ENCODE data around the gene ACAT2.

The ACAT2 gene

DNA sequence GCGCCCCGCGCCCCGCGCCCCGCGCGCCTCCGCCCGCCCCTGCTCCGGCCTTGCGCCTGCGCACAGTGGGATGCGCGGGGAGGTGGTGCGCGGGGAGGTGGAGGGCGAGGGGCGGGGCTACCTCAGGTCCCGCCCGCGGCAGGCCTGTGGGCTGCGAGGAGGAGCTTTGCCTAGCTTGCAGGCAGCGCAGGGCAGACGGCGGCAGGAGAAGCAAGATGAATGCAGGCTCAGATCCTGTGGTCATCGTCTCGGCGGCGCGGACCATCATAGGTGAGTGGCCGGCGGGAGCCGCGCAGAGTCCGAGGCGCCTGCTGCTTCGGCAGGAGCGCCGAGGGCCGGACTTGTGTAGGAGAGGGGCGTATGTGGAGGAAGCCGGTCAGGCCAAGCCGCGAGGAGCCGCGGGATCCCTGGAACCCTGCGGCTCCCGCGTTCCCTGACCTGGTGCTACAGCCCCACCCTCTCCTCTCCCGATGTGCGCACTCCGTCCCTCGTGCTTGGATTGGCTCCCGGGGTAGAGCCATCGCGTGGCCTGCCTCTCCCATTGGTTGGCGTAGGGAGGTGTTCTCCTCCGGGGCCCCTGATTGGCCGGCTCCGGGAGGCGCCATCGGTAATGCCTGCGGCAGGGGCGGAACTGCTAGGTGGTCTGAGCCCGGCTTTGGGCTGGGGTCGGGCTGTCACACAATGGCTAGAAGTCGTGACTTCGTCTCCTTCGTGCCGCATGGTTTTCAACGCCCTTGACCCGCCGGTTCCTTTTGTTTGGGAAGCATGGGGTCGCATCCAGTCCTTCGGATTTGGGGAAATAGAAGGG, at the start of gene ACAT2 (continued):
- TF ChIP-seq ZFP69B (tag by site-specific recombination; IDR thresholded peaks at IDR 0.05) (peak; percentile 80; the same call in 1 of the 2 replicates), ZNF830 (tag by site-specific recombination; IDR thresholded peaks at IDR 0.05; ENCODE audit: low read depth) (no peak), KLF1 (tag by site-specific recombination; IDR thresholded peaks at IDR 0.05) (peak; percentile 89), ZNF211 (tag by site-specific recombination; IDR thresholded peaks at IDR 0.05; ENCODE audit: low read depth) (no peak), ZNF549 (tag by site-specific recombination; IDR thresholded peaks at IDR 0.05) (no peak), PRDM1 (tag by site-specific recombination; IDR thresholded peaks at IDR 0.05) (no peak), ZNF266 (tag by site-specific recombination; IDR thresholded peaks at IDR 0.05; ENCODE audit: low read depth) (no peak), ZNF626 (tag by site-specific recombination; IDR thresholded peaks at IDR 0.05) (no peak), ZXDB (tag by site-specific recombination; IDR thresholded peaks at IDR 0.05) (peak; percentile 92), ZNF341 (tag by site-specific recombination; IDR thresholded peaks at IDR 0.05; ENCODE audit: low read depth) (peak; percentile 55), ZNF112 (tag by site-specific recombination; IDR thresholded peaks at IDR 0.05) (no peak), ZNF23 (tag by site-specific recombination; IDR thresholded peaks at IDR 0.05; ENCODE audit: borderline replicate concordance) (no peak), ZBTB8A (tag by site-specific recombination; IDR thresholded peaks at IDR 0.05) (peak; percentile 93), ZSCAN16 (tag by site-specific recombination; IDR thresholded peaks at IDR 0.05) (no peak), ZNF624 (tag by site-specific recombination; IDR thresholded peaks at IDR 0.05) (no peak), GLIS1 (tag by site-specific recombination; IDR thresholded peaks at IDR 0.05) (peak; percentile 63), ZNF48 (tag by site-specific recombination; IDR thresholded peaks at IDR 0.05) (no peak), TRIM28 (IDR thresholded peaks at IDR 0.05; ENCODE audit: borderline replicate concordance, low read length) (peak; percentile 22; the same call in 1 of the 2 replicates), ZNF560 (tag by site-specific recombination; IDR thresholded peaks at IDR 0.05; ENCODE audit: borderline replicate concordance) (no peak), ZBTB48 (tag by site-specific recombination; IDR thresholded peaks at IDR 0.05) (peak; percentile 99), ZNF184 (tag by site-specific recombination; IDR thresholded peaks at IDR 0.05) (peak; percentile 18; the same call in 1 of the 2 replicates), ZNF670 (tag by site-specific recombination; IDR thresholded peaks at IDR 0.05; ENCODE audit: low read depth) (no peak), ZNF248 (tag by site-specific recombination; IDR thresholded peaks at IDR 0.05) (no peak), KLF9 (tag by site-specific recombination; IDR thresholded peaks at IDR 0.05; ENCODE audit: low read depth) (peak; percentile 84), ZNF404 (tag by site-specific recombination; IDR thresholded peaks at IDR 0.05) (no peak), ZNF394 (tag by site-specific recombination; IDR thresholded peaks at IDR 0.05; ENCODE audit: borderline replicate concordance) (peak; percentile 79; the same call in 1 of the 2 replicates), SALL2 (tag by site-specific recombination; IDR thresholded peaks at IDR 0.05; ENCODE audit: borderline replicate concordance) (no peak), SCRT1 (tag by site-specific recombination; IDR thresholded peaks at IDR 0.05; ENCODE audit: borderline replicate concordance) (no peak), ZIC2 (tag by site-specific recombination; IDR thresholded peaks at IDR 0.05) (peak; percentile 62), ZNF776 (tag by site-specific recombination; IDR thresholded peaks at IDR 0.05; ENCODE audit: borderline replicate concordance) (no peak), ZNF571 (tag by site-specific recombination; IDR thresholded peaks at IDR 0.05) (no peak), ZFP41 (tag by site-specific recombination; IDR thresholded peaks at IDR 0.05; ENCODE audit: borderline replicate concordance) (no peak), ZNF366 (tag by site-specific recombination; conservative IDR thresholded peaks at IDR 0.05) (peak; percentile 70), ZNF658 (tag by site-specific recombination; IDR thresholded peaks at IDR 0.05) (no peak)
- TF ChIP-seq, protein P1, sequence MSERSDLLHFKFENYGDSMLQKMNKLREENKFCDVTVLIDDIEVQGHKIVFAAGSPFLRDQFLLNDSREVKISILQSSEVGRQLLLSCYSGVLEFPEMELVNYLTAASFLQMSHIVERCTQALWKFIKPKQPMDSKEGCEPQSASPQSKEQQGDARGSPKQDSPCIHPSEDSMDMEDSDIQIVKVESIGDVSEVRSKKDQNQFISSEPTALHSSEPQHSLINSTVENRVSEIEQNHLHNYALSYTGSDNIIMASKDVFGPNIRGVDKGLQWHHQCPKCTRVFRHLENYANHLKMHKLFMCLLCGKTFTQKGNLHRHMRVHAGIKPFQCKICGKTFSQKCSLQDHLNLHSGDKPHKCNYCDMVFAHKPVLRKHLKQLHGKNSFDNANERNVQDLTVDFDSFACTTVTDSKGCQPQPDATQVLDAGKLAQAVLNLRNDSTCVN (tag by site-specific recombination; optimal IDR thresholded peaks at IDR 0.05) = peak; percentile 85
- TF ChIP-seq, protein P2, sequence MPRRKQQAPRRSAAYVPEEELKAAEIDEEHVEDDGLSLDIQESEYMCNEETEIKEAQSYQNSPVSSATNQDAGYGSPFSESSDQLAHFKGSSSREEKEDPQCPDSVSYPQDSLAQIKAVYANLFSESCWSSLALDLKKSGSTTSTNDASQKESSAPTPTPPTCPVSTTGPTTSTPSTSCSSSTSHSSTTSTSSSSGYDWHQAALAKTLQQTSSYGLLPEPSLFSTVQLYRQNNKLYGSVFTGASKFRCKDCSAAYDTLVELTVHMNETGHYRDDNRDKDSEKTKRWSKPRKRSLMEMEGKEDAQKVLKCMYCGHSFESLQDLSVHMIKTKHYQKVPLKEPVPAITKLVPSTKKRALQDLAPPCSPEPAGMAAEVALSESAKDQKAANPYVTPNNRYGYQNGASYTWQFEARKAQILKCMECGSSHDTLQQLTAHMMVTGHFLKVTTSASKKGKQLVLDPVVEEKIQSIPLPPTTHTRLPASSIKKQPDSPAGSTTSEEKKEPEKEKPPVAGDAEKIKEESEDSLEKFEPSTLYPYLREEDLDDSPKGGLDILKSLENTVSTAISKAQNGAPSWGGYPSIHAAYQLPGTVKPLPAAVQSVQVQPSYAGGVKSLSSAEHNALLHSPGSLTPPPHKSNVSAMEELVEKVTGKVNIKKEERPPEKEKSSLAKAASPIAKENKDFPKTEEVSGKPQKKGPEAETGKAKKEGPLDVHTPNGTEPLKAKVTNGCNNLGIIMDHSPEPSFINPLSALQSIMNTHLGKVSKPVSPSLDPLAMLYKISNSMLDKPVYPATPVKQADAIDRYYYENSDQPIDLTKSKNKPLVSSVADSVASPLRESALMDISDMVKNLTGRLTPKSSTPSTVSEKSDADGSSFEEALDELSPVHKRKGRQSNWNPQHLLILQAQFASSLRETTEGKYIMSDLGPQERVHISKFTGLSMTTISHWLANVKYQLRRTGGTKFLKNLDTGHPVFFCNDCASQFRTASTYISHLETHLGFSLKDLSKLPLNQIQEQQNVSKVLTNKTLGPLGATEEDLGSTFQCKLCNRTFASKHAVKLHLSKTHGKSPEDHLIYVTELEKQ (tag by site-specific recombination; IDR thresholded peaks at IDR 0.05; ENCODE audit: borderline replicate concordance) = no peak
- TF ChIP-seq, protein P3, sequence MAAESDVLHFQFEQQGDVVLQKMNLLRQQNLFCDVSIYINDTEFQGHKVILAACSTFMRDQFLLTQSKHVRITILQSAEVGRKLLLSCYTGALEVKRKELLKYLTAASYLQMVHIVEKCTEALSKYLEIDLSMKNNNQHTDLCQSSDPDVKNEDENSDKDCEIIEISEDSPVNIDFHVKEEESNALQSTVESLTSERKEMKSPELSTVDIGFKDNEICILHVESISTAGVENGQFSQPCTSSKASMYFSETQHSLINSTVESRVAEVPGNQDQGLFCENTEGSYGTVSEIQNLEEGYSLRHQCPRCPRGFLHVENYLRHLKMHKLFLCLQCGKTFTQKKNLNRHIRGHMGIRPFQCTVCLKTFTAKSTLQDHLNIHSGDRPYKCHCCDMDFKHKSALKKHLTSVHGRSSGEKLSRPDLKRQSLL (tag by site-specific recombination; IDR thresholded peaks at IDR 0.05) = no peak
